ENCODE data around the gene ESYT1.

The ESYT1 gene

GRCh38 chr12:56126732-56127239 is 1.3 kb upstream of the ESYT1 start:
- DNase-seq (ENCODE audit: low read depth in 3 of 3) = no peak

DNA sequence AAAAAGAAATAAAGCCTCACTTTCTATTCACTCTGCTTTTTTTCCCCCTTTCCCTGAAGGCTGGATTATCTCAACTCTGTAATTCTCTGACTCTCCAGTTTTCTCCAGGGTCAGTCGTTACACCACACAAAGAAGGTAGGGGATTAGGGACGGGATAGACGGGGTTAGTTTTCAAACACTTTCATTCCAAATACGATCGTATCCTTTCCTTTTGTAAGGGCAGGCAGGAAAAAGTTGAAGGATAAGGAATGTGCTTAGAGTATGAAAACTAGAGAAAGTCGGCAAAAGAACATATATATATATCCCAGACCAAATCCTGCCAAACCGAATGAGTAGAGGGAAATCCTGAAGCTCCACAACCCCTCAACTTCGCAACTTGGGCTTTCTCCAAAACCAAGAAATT is 581 bp upstream of the ESYT1 start:
- no peak for DNase-seq (ENCODE audit: low read depth in 3 of 3)

DNA sequence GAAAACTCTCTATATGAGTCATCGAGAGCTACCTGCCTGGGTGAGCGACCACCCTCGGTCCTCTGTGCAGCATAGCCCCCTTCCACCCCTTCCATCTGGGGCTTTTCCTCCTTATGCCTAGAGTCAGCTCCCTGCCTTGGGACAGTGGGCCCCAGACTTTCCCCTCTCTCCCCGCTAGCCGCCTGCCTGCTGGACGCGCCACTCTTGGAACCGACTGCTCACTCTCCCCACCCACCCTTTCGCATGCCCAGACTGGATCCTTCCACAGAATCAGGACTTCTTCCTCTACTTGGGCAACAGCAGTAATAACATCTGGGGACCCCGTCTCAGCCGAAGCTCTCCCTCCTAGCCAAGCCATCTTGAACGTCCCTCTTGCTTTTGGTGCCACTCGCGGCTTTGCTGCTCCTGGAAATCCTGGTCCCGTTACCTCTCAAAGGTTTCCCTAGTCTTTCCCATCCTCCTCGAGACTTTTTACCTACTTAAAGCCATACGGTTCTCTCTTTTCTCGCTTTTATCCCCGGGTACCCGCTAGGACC is 671 bp downstream of the ESYT1 start:
- DNase-seq (ENCODE audit: low read depth in 3 of 3) = no peak

DNA sequence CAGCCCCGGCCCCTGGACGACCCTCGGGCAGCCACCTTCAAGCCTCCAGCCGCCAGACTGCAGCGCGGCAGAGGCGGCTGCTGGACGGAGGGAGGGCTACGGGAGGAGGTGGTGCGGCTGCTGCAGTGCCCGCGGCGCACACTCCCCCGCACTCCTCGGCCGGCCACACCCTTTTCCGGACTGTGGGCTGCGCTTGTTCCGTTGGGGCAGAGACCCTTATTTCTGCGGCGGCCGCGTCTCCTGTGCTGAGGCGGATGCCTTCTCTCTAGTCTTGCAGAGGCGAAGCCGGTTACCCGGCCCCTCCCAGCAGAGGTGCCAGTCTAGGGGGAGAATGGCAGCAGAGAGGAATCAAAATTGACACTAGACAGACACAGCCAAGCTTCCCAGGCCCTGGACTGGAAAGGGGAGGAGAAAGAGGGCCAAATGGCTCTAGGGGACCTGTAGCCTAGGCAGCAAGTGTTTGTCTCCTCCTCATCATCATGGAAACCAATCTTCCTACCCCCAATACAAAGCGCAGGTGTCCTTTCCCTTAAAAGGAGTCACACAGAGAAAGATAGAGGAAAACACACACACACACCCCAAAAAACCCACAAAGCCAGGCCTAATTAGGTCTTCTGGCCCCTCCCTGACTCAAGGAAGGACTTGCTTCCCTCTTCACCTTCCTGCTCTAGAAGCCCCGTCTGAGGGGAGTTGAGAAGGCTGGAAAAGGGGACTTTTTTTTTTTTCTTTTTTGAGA is 1.3 kb downstream of the ESYT1 start:
- no peak for DNase-seq (ENCODE audit: low read depth in 3 of 3)

DNA sequence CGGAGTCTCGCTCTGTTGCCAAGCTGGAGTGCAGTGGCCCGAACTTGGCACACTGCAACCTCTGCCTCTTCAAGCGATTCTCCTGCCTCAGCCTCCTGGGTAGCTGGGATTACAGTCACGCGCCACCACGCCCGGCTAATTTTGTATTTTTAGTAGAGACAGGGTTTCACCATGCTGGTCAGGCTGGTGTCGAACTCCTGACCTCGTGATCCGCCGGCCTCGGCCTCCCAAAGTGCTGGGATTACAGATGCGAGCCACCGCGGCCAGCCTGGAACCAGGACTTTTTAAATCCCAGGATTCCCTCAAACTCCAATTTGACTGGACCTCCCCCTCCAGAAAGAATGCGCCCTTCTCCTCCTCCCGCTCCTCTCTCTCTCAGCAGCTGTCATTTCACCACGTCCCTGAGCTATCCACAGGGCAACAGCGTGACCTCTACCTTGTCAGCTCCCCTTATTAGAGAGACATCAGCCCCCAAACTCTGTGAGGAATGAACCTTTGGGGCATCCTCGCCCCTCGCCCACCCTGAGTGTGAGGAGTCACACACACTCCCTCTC is 2.0 kb downstream of the ESYT1 start:
- DNase-seq (ENCODE audit: low read depth in 3 of 3) = no peak

DNA sequence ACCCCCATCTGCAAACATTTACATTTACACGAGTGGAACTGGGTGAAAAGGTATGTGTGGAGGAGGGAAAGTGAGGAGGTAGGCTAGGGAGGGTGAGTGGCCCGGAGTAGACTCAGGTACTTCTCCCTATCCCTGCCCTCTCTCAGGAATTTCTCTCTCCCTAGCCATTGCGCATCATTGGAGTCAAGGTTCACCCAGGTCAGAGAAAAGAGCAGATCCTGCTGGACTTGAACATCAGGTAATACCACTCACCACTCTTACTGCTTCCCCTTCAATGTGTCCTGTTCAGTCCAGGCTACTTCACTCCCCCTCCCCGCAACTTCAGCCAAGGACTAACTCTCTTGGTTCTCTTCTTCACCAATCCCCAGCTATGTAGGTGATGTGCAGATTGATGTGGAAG is 2.8 kb downstream of the ESYT1 start:
- DNase-seq (ENCODE audit: low read depth in 3 of 3) = no peak

DNA sequence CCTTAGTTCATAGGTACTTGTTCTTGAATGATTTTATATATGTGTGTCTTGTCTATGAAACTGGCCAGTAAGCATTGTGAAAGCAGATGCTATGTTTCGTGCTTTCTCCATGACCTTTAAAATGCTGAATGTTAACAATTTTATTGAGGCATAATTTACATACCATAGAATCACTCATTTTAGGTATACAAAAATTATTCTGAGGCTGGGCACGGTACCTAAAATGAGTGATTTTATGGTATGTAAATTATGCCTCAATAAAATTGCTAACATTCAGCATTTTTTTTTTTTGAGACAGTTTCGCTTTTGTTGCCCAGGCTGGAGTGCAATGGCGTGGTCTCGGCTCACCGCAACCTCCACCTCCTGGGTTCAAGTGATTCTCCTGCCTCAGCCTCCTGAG is 6.8 kb downstream of the ESYT1 start:
- no peak for DNase-seq (ENCODE audit: low read depth in 3 of 3)

- no peak for DNase-seq (ENCODE audit: low read depth in 3 of 3)
Observed at GRCh38 chr12:56137853-56138571, 9.9 kb downstream of the ESYT1 start.

GRCh38 chr12:56141946-56142784 is 14.1 kb downstream of the ESYT1 start:
- no peak for DNase-seq (ENCODE audit: low read depth in 3 of 3)

DNA sequence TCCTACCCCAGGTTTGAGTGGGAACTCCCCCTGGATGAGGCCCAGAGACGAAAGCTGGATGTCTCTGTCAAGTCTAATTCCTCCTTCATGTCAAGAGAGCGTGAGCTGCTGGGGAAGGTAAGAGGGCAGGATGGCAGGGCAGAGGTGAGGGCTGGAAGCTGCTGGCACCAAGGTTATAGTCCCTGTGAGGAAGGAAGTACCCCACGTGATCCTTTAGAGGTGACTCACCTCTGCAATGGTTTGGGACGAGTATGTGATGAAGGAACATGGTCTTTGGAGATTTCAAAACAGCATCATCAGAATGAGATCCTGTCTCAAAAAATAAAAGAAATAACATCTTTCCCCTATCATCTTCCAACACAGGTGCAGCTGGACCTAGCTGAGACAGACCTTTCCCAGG is 15.2 kb downstream of the ESYT1 start:
- DNase-seq (ENCODE audit: low read depth in 3 of 3) = no peak

DNA sequence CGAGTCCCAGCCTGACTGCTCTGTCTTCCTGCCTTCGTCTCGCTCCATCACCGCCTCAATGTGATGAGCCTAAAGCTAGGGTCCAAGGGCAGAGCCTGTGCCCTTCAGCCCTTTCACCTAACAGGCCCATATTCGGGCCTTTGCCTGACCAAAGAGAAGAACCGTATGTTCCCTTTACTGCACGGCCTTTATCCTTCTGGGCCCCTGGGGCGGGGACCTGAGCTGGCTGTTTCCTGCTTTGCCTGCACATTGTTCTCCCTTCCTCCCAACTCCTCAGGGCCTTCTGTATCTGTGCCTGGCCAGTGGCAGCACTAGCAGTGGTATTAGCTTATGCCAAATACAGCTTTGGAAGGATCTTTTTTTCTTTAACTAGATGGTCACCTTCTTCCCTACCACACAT is 15.8 kb downstream of the ESYT1 start:
- DNase-seq (ENCODE audit: low read depth in 3 of 3) = no peak

DNA sequence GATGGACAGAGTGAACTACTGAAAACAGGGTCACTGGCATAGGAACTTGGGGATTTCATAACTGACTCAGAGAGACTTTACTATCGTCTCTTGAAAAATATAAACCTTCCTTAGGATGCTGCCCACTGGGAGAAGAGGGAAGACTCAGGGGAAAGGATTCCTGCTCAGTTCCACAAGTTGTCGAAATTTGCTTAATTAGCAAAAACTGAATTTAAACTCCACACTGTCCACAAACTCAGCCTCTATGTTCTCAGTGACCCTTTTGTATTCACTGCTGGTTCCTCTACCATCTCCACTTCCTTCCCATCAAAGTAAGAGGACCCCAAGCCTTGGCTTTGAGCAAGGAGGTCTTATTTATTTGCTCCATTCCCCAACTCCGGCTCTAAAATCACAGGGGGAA is 17.1 kb downstream of the ESYT1 start:
- DNase-seq (ENCODE audit: low read depth in 3 of 3) = no peak

DNA sequence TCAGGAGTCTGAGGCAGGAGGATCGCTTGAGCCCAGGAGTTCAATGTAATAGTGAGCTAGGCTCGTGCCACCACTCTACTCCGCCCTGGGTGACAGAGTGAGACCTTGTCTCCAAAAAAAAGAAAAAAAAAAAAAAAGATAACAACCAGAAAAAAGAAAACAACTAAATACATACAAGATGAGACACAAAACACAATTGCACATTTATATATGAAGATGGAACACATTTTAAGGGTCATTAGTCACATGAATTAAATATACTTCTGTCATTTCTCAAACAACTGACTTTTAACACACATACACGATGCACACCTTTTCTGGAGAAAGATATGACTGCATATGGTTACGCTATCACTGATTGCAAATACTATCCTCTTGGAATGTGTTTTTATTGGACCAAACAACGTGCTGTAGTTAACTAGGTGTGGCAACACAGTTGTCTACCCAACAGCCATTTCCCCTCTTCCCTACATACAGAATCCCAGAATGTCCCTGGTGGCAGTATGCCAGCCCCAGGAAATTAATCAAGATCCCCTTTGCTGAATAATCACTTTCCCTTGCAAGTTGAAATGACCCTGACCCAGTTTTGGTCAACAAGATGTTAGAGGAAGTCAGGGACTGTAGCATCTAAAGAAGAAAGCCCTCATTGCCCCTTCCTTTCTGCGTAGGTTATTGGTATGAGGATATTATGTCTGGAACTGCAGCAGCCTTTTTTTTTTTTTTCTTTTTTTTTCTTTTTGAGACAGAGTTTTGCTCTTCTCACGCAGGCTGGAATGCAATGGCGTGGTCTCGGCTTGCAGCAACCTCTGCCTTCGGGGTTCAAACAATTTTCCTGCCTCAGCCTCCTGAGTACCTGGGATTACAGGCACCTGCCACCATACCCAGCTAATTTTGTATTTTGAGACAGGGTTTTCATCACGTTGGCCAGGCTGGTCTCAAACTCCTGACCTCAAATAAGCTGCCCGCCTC is 18.7 kb downstream of the ESYT1 start:
- no peak for DNase-seq (ENCODE audit: low read depth in 3 of 3)

- no peak for DNase-seq (ENCODE audit: low read depth in 3 of 3)
Observed at GRCh38 chr12:56150563-56150962, 22.5 kb downstream of the ESYT1 start.

- DNase-seq (ENCODE audit: low read depth in 3 of 3) = peak; percentile 44 to 61 (median 59)
Observed at GRCh38 chr12:56151672-56152131, 23.6 kb downstream of the ESYT1 start.

- peak; percentile 90 to 92 (median 92) for DNase-seq (ENCODE audit: low read depth in 3 of 3)
Observed at GRCh38 chr12:56152132-56152755, 24.2 kb downstream of the ESYT1 start, which contains the start of gene MYL6B. Gene MYL6B (plus strand): TSS chr12:56152587. CDS start chr12:56153919, 1,332 bp downstream.

GRCh38 chr12:56152756-56153677 is 24.9 kb downstream of the ESYT1 start:
- DNase-seq (ENCODE audit: low read depth in 3 of 3) = no peak

- DNase-seq (ENCODE audit: low read depth in 3 of 3) = no peak
Observed at GRCh38 chr12:56153678-56154065, 25.6 kb downstream of the ESYT1 start.
